Renal cortical epithelial cell (primary cell): ENCODE data around the gene CPNE6. TPM values are rescaled to one million over a fixed set of nuclear protein-coding genes. Genes with fewer than 3 reads are reported as not detected.

Experiments used
- DNase-seq: peaks from one replicate; pipeline ENCODE4 v3.0.0-alpha.2; 2011; ENCODE audit warnings: low read depth
- total RNA-seq: library from RNA; depleted of rRNA; stranded (reverse); fragments of >200 nt; gene quantifications from 2 replicates; pipeline ENCODE4 v1.2.3, GENCODE V29; 2014

CPNE6 gene
- total RNA-seq, 1 donor from 2014 or later, result not detected

- no peak for DNase-seq
These were observed 16.7 kb upstream of the CPNE6 start for GRCh38 chr14:24054646-24055045.

GRCh38 chr14:24055971-24056799 lies 15.2 kb upstream of the CPNE6 start:
- no peak for DNase-seq

- DNase-seq, result no peak
These were observed 14.6 kb upstream of the CPNE6 start for GRCh38 chr14:24056800-24057184.

GRCh38 chr14:24057271-24057670 lies 14.1 kb upstream of the CPNE6 start:
- no peak for DNase-seq

- no peak for DNase-seq
These were observed 13.5 kb upstream of the CPNE6 start for GRCh38 chr14:24057867-24058259.

GRCh38 chr14:24058260-24058950 lies 13.0 kb upstream of the CPNE6 start:
- peak; percentile 48 for DNase-seq

GRCh38 chr14:24058951-24059475 lies 12.3 kb upstream of the CPNE6 start:
- no peak for DNase-seq

- no peak for DNase-seq
These were observed 11.4 kb upstream of the CPNE6 start for GRCh38 chr14:24059841-24060388.

- no peak for DNase-seq
These were observed 10.9 kb upstream of the CPNE6 start for GRCh38 chr14:24060443-24060842.

GRCh38 chr14:24060984-24061913 lies 10.1 kb upstream of the CPNE6 start:
- no peak for DNase-seq

- DNase-seq, result no peak
These were observed 9.0 kb upstream of the CPNE6 start for GRCh38 chr14:24062216-24062980.

- no peak for DNase-seq
These were observed 8.0 kb upstream of the CPNE6 start for GRCh38 chr14:24063263-24063836.

GRCh38 chr14:24064091-24064795 lies 7.1 kb upstream of the CPNE6 start:
- DNase-seq, result no peak

- DNase-seq, result no peak
These were observed 6.5 kb upstream of the CPNE6 start for GRCh38 chr14:24064856-24065255.

GRCh38 chr14:24065408-24065807 lies 6.0 kb upstream of the CPNE6 start:
- no peak for DNase-seq

- DNase-seq, result no peak
These were observed 4.7 kb upstream of the CPNE6 start for GRCh38 chr14:24066496-24067132.

GRCh38 chr14:24067133-24068082 lies 4.0 kb upstream of the CPNE6 start:
- no peak for DNase-seq
